GM12872 (cell line): ENCODE measurements around the gene GABRR2.

ENCODE experiments used
- CTCF ChIP-seq: IDR thresholded peaks from 3 replicates; pipeline ENCODE4 v1.5.1; 2011; ENCODE audit warnings: low read depth, mild to moderate bottlenecking, low read length, moderate library complexity; ENCODE audit not compliant: insufficient read depth

Gene GABRR2

GRCh38 chr6:89321131-89321970 lies 6.3 kb upstream of the GABRR2 start:
- TF ChIP-seq CTCF, result no peak

GRCh38 chr6:89320012-89320559 lies 5.0 kb upstream of the GABRR2 start:
- no peak for TF ChIP-seq CTCF

- TF ChIP-seq CTCF, result no peak
Measured at GRCh38 chr6:89317067-89317466, 2.0 kb upstream of the GABRR2 start.

- TF ChIP-seq CTCF, result no peak
Measured at GRCh38 chr6:89314692-89315091, 407 bp downstream of the GABRR2 start.

GRCh38 chr6:89313006-89313405 lies 2.1 kb downstream of the GABRR2 start:
- no peak for TF ChIP-seq CTCF

GRCh38 chr6:89311853-89312531 lies 3.1 kb downstream of the GABRR2 start:
- TF ChIP-seq CTCF, result no peak

GRCh38 chr6:89311530-89311852 lies 3.6 kb downstream of the GABRR2 start:
- TF ChIP-seq CTCF, result no peak; the same call in 2 of the 3 replicates
